Stomach (tissue), 9 donors: ENCODE data around the gene HAVCR1. TPM values are rescaled to one million over a fixed set of nuclear protein-coding genes. Genes with fewer than 3 reads are reported as not detected.
A peak's percentile ranks its signal among the peaks of the same experiment; 100 is the strongest.

Source experiments
- DNase-seq, 2 donors: peaks; one replicate each; pipeline versions ENCODE4 v3.0.0 to v3.0.0-alpha.2; 2013 to 2019
- H3K27ac ChIP-seq, 5 donors: fragments of 200-600 bp in 4 of 5; sonication (generic) in 4 of 5; one replicate each; pipeline ENCODE4 v1.5.1; 2013 to 2019; ENCODE audit warnings: mild to moderate bottlenecking in 1 of 5, moderate library complexity in 1 of 5
- H3K27me3 ChIP-seq, 3 donors: fragments of 200-600 bp; sonication (generic); one replicate each; pipeline ENCODE4 v1.5.1; 2017 to 2019; ENCODE audit warnings: mixed run types in 1 of 3
- H3K36me3 ChIP-seq, 4 donors: fragments of 200-600 bp; sonication (generic); 1 replicate in 3 of 4; 2 replicates in 1 of 4; pipeline ENCODE4 v1.5.1; 2016 to 2019
- H3K4me1 ChIP-seq, 4 donors: fragments of 200-600 bp; sonication (generic); one replicate each; pipeline ENCODE4 v1.5.1; 2016 to 2019
- H3K4me3 ChIP-seq, 4 donors: fragments of 200-600 bp; sonication (generic) in 3 of 4; one replicate each; pipeline ENCODE4 v1.5.1; 2016 to 2019; ENCODE audit warnings: mild to moderate bottlenecking in 1 of 4
- H3K9me3 ChIP-seq, 4 donors: fragments of 200-600 bp; sonication (generic); one replicate each; pipeline ENCODE4 v1.5.1; 2016 to 2019
- CTCF ChIP-seq, 7 experiments: fragments of 450-650 bp in 4 of 7; fragments of 200-600 bp in 3 of 7; sonication (generic) in 3 of 7; IDR thresholded peaks; one replicate each; pipeline ENCODE4 v1.5.1; 2016 to 2019; ENCODE audit warnings: antibody characterized with exemption in 7 of 7, control low read depth in 2 of 7, mild to moderate bottlenecking in 1 of 7
- EP300 ChIP-seq: sonication (generic); formaldehyde crosslinking; IDR thresholded peaks from one replicate; pipeline ENCODE4 v1.6.1; 2017; ENCODE audit warnings: antibody characterized with exemption
- POLR2A ChIP-seq, 4 donors: fragments of 450-650 bp; IDR thresholded peaks; one replicate each; pipeline ENCODE4 v1.6.1; 2016; ENCODE audit warnings: antibody characterized with exemption in 4 of 4, control low read depth in 2 of 4, mild to moderate bottlenecking in 1 of 4, moderate library complexity in 1 of 4
- POLR2AphosphoS5 ChIP-seq, 3 donors: sonication (generic); formaldehyde crosslinking; IDR thresholded peaks; one replicate each; pipeline ENCODE4 v1.6.1; 2016; ENCODE audit warnings: antibody characterized with exemption in 3 of 3
- WGBS, 5 donors: extraction: QIAGEN DNeasy Blood & Tissue Kit in 3 of 5; methylation state at CpG; one replicate each; pipeline versions ENCODE4 v1.1.5 to v1.1.7; 2013 to 2018; 5-methylcytosine and 5-hydroxymethylcytosine counted together
- intact Hi-C: fragments of 100-400 bp; cut with DNase I; formaldehyde crosslinking; loops from one replicate; pipeline ENCODE4 v1.15.1; 2023; ENCODE audit warnings: low total_unique reads
- polyA plus RNA-seq, 3 donors: library from polyadenylated mRNA; stranded (reverse); fragments of 200-250 nt; gene quantifications; one replicate each; pipeline ENCODE4 v1.2.3, GENCODE V29; 2013
- total RNA-seq, 5 donors: library from RNA; depleted of rRNA; stranded (reverse); fragments of >200 nt; gene quantifications; one replicate each; pipeline versions ENCODE4 v1.1.0 to v1.2.3, GENCODE V29; 2014 to 2016
- donor health status: healthy with polysubstance abuse.
- donor health status: Bipolar disorder and iron deficiency.
- donor health status: healthy.

The HAVCR1 gene
- total and polyA plus RNA-seq, 8 donors = 2.0 TPM; not detected in 6

- intact Hi-C loops = no loop called here
- Histone ChIP-seq H3K27me3 (no peaks in the 10 kb centered on the region), H3K9me3 (no peaks in the 10 kb centered on the region), H3K4me3 (no peak overlapping the region), H3K27ac (no peak overlapping the region), H3K4me1 (no peaks in the 10 kb centered on the region), H3K36me3 (no peaks in the 10 kb centered on the region)
- no peak for DNase-seq
- WGBS, 5 donors = 49 to 62% (median 62%) methylated on average over 4 of the region's 4 CpGs
- TF ChIP-seq POLR2AphosphoS5 (IDR thresholded peaks at IDR 0.05) (no peak), POLR2A (IDR thresholded peaks at IDR 0.05) (no peak), EP300 (no peak), CTCF (IDR thresholded peaks at IDR 0.05) (no peak)
Observed at GRCh38 chr5:157076558-157076957, 17.6 kb upstream of the HAVCR1 start.

- intact Hi-C loops = no loop called here
- 33 to 44% (median 40%) methylated on average over 3 of the region's 3 CpGs for WGBS, 5 donors
- Histone ChIP-seq H3K27me3 (no peaks in the 10 kb centered on the region), H3K9me3 (no peaks in the 10 kb centered on the region), H3K4me1 (no peaks in the 10 kb centered on the region), H3K36me3 (no peaks in the 10 kb centered on the region), H3K4me3 (no peak overlapping the region), H3K27ac (no peak overlapping the region)
- TF ChIP-seq EP300 = no peak
- no peak for TF ChIP-seq POLR2AphosphoS5 (IDR thresholded peaks at IDR 0.05)
- TF ChIP-seq CTCF (IDR thresholded peaks at IDR 0.05) = no peak
- TF ChIP-seq POLR2A (IDR thresholded peaks at IDR 0.05) = no peak
- DNase-seq = peak in 1 of 2 donors; percentile 61
Observed at GRCh38 chr5:157072508-157072907, 13.6 kb upstream of the HAVCR1 start.

- intact Hi-C loops = no loop called here
- H3K36me3 ChIP-seq = no peaks in the 10 kb centered on the region
- no peaks in the 10 kb centered on the region for H3K27me3 ChIP-seq
- H3K9me3 ChIP-seq = no peaks in the 10 kb centered on the region
- H3K4me3 ChIP-seq = no peak overlapping the region
- TF ChIP-seq POLR2A (IDR thresholded peaks at IDR 0.05) = no peak
- TF ChIP-seq POLR2AphosphoS5 (IDR thresholded peaks at IDR 0.05) = no peak
- no peak for TF ChIP-seq CTCF (IDR thresholded peaks at IDR 0.05)
- no peak overlapping the region for H3K27ac ChIP-seq
- WGBS, 5 donors = 68 to 82% (median 77%) methylated on average over 3 of the region's 3 CpGs
- no peaks in the 10 kb centered on the region for H3K4me1 ChIP-seq
- no peak for DNase-seq
Observed at GRCh38 chr5:157069949-157070348, 11.0 kb upstream of the HAVCR1 start.

GRCh38 chr5:157068785-157069184, 9.9 kb upstream of the HAVCR1 start:
- WGBS, 5 donors = 92 to 97% (median 94%) methylated on average over 5 of the region's 5 CpGs
- Histone ChIP-seq H3K27ac (no peak overlapping the region), H3K4me1 (peaks cover 0 to under 1% (median 0%) of the 10 kb centered on the region in 4 donors), H3K27me3 (no peaks in the 10 kb centered on the region), H3K4me3 (no peak overlapping the region), H3K36me3 (no peaks in the 10 kb centered on the region), H3K9me3 (no peaks in the 10 kb centered on the region)
- TF ChIP-seq EP300 (no peak), POLR2A (IDR thresholded peaks at IDR 0.05) (no peak), POLR2AphosphoS5 (IDR thresholded peaks at IDR 0.05) (no peak), CTCF (IDR thresholded peaks at IDR 0.05) (no peak)
- DNase-seq = no peak
- intact Hi-C loops = no loop called here
